HG02642 (cell line): ENCODE measurements around the gene CCDC59.
"Not testable (repeated sequence)": the region's sequence is repeated elsewhere in the genome, so short reads cannot be mapped to it uniquely, and the experiment has no call there.

Source experiments
- ATAC-seq: cut with Tn5 transposase; IDR thresholded peaks from one replicate; pipeline ENCODE4 v1.9.1; 2021; ENCODE audit warnings: mild to moderate bottlenecking; ENCODE audit not compliant: unreplicated experiment, poor library complexity

Gene CCDC59, protein sequence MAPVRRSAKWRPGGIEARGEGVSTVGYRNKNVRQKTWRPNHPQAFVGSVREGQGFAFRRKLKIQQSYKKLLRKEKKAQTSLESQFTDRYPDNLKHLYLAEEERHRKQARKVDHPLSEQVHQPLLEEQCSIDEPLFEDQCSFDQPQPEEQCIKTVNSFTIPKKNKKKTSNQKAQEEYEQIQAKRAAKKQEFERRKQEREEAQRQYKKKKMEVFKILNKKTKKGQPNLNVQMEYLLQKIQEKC

DNA sequence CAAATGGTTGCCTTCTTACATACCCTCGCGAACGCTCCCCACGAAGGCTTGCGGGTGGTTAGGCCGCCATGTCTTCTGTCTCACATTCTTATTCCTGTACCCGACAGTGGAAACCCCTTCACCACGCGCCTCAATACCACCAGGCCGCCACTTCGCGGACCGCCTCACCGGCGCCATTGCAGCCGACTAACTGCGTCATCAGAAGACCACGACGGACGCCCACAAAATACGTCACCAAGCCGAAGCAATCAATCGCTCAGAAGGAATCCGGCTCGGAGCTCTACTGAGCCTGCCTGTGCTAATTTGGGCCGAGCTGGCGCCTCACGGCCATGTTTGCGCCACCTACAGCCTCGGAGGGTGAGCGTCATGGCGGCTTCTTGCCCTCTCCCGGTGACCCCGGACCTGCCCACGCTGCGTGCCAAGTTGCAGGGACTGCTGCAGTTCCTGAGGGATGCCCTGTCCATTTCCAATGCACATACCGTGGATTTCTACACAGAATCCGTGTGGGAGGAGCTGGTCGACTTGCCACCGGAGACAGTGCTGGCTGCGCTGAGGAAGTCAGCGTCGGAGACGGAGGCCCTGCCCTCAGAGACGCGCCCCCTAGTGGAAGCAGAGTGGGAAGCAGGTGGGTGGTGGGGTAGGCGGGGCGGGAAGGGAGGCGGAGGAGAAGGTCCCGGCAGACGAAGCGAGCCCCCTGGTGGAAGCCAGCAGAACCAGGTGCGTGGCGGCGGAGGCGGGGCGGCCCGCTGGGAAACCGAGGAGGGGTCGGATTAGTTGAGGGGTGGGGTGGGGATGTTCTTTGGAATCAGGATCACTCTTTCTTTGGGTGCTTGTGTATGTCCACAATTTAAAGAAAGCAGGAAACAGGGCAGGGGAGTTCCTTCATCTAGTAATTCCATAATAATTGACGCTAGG, at the start of gene CCDC59, which contains the start of gene METTL25:
Gene CCDC59, minus strand, starts transcription at position 188 of the 915 bp plus-strand sequence. Its CDS starts 11 bp downstream, at position 177.
Gene METTL25, plus strand, starts transcription at position 330 of the 915 bp plus-strand sequence. Its CDS starts 37 bp downstream, at position 367.
- peak; percentile 95 for ATAC-seq

GRCh38 chr12:82407481-82407880, 49.3 kb upstream of the CCDC59 start:
- no peak for ATAC-seq

DNA sequence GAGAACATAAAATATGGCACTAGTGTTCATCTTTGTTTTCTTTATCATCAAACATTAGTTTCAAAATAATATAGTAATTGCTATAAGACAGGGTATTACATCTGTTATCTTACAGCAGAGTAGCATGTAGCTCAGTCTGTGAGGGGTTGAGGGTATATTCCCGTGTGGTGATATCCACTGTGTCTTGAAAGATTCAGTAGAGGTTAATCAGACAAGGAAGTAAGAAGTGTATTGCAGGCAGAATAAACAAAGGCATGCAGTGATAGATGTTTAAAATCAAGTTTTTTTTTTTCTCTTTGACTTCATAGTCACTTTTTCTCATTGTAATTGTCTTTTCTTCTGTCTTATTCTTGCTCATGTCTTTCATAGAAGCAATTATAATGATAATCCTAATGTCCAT, 48.5 kb upstream of the CCDC59 start:
- ATAC-seq, result no peak

GRCh38 chr12:82400819-82401218, 42.6 kb upstream of the CCDC59 start:
- no peak for ATAC-seq

GRCh38 chr12:82398879-82399278, 40.7 kb upstream of the CCDC59 start:
- ATAC-seq, result no peak

DNA sequence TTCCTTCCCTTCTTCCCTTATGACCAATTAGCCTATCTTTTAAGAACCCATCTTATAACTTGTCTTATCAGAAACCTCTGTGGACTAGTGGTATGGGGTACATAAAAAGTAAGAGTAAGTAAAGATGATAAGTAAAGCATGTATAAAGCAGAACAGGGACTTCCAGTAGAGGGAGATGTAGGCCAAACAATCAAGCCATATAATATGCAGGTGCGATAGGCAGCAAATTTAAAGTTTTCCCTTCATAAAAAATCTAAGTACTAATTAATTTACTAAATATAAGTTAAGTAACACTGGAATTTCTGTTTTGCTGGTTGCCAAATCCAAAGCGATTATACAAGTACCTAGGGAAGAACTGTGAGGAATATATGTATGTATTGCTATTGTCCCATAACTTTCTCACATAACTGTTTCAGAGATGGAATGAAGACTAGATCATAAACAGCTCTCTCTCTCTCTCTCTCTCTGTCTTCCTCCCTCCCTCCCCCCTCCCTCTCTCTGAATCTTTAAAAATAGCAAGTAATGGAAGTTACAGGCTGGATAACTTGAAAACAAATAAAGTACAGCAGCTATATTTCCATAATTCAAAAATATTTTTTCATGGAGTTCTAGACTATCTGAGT, 25.9 kb upstream of the CCDC59 start:
- ATAC-seq, result no peak

- no peak for ATAC-seq
These were observed 20.8 kb upstream of the CCDC59 start for GRCh38 chr12:82378997-82379396.

DNA sequence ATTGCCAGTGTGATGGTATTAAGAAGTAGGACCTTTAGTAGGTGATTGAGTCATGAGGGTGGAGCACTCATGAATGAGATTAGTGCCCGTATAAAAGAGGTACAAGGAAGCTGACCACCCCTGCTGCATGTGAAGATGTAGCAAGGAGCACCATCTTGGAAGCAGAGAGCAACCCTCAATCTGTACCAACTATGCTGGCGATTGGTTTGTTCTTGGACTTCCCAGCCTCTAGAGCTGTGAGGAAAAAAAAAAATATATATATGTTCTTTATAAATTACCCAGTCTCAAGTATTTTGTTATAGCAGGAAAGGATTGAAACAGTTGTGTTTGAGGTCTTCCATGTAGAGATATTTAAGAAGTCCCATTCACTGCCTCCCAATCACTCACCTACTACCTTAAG, 17.0 kb upstream of the CCDC59 start:
- ATAC-seq, result no peak

DNA sequence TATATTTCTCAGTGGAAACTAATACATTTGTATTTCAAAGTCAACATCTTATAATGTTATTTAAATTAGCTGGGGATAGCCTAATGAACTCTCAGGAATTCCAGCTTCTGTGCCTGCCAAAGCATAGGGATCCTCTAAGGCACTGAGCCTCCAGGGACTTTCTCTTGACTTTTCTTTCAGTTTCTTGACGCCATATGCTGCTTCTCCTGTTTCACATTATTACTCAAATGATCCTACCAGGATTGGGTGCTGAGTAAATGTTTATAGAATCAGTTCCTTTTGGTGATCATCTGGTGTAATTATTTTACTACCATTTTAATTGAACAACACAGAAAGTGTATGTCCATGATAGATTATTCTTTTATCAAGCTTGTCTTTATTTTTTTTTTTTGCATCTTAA, 8.0 kb upstream of the CCDC59 start:
- ATAC-seq, result no peak

DNA sequence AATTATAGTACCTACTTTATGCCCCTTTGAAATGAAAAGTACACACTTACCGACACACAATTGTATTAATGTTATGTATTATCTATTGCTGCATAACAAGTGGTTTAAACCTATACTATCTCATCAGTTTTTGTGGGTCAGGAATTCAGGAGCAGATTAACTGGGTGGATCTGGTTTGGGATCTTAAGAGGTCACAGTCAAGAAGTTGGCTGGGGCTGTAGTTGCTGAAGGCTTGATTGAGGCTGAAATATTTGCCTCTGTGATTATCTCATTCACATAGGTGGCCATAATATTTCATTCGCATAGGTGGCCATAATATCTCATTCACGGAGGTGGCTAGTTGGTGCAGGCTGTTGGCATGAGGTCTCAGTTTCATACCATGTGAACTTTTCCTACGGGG, 5.8 kb upstream of the CCDC59 start:
- no peak for ATAC-seq

DNA sequence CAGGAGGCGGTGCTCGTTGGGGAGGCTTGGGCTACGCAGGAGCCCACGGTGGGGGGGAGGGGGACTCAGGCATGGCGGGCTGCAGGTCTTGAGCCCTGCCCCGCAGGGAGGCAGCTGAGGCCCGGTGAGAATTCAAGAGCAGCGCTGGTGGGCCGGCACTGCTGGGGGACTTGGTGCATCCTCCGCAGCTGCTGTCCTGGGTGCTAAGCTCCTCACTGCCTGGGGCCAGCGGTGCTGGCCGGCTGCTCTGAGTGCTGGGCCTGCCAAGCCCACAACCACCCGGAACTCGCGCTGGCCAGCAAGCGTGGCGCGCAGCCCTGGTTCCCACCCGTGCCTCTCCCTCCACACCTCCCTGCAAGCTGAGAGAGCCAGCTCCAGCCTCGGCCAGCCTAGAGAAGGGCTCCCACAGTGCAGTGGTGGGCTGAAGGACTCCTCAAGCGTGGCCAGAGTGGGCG, 3.3 kb upstream of the CCDC59 start:
- ATAC-seq, result no peak

- not testable (repeated sequence) for ATAC-seq
These were observed 2.6 kb upstream of the CCDC59 start for GRCh38 chr12:82360834-82361233.

- peak; percentile 8 for ATAC-seq
These were observed 910 bp upstream of the CCDC59 start for GRCh38 chr12:82359115-82359478.

DNA sequence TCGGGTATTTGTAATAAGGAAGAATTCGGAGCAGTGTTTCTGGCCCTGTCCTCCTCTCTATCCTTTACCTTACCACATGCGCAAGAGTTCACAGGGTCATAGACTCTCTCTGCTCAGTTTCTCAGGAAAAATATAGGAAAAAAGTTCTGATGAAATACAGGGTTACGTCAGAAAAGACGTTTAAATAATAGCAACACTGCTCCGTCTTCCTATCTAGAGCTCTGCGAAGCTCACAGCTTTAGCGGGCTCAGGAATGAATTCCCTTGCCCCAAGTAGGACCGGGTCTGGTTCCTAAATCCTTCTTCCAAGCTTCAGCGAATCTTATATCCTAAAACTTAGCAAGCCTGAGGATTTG, 365 bp downstream of the CCDC59 start:
- no peak for ATAC-seq

DNA sequence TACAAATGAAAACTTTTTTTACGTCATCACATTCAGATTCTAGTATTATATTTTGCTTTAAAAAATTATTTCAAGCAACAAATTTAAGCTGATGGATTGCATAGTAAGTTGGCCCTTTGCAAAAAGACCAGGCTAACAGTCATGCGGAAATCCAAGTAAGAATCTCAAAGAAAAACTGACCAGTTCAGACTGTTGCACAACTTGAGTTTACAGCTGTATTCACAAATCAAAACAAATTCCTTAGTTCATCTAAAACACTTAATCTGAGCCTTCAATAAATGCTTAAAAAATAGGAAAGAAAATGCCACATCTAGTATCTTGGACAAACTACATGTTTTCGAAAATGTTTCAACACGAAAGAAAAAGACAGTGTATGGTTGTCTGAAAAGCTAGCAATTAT, 847 bp downstream of the CCDC59 start:
- ATAC-seq, result no peak

GRCh38 chr12:82351390-82351789, 6.8 kb downstream of the CCDC59 start:
- no peak for ATAC-seq

DNA sequence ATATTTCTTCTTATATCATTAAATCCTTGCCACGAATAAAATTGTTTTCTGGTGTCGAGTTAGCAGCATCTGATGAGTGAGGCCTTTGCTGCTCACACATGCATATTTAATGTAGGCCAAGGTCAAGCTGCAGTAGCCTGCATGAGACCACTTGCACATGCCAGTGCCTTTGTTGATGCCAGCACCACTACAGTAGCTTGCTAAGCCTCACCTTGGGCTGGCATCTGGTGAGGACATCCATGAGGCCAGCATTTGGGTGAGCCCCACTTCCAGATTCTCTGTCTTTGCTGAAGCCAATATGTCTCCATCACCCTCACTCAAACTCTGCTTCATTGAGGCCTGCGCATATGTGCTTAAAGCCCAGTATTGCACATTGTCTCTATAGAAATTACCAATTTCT, 8.0 kb downstream of the CCDC59 start:
- no peak for ATAC-seq

DNA sequence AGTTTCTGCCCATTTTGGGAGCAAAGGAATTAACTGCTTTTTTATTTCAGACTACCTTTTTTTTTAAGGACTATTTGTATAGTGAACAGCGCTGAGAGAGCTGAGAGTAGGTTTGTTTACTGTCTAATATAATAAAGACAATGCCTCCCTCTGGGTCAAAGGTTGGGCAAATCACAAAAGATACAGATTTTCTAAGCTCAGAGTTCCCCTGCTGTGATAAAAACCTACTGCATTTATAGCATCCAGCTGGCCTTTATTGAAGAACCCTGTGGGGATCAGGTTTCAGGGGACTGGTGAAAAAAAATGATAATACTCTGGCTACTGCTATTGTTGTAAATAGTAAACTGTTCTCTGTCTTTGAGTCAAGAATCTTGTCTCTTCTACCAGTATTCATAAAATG, 28.7 kb downstream of the CCDC59 start:
- no peak for ATAC-seq

DNA sequence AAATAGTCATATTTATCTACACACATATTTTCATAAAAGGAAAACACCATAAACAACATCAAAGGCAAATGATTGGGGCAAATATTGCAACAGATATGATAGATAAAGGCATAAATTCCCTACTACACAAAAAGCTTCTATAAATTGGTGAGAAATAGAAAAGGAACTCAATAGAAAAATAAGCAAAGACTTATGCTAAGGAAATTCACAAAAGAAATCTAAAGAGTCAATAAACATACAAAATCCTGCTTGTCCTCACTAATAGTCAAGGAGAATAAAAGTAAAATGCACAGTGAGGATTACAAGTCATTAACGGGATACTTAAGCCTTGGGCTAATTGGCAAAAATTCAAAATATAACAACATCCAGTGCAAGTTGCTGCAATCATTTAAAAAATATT, 30.3 kb downstream of the CCDC59 start:
- ATAC-seq, result no peak

- ATAC-seq, result peak; percentile 48
These were observed 31.2 kb downstream of the CCDC59 start for GRCh38 chr12:82326905-82327503.
